G401 (cell line): ENCODE measurements around the gene CSF1. TPM values are rescaled to one million over a fixed set of nuclear protein-coding genes. Genes with fewer than 3 reads are reported as not detected.

Experiments
- DNase-seq: peaks from one replicate; pipeline ENCODE4 v3.0.0-alpha.2; 2015; ENCODE audit warnings: low spot score
- in situ Hi-C: cut with HindIII; loops from 2 replicates; pipeline ENCODE4 v1.10.0; 2016; ENCODE audit warnings: low sequenced_read_pairs, mixed read lengths
- total RNA-seq: library from RNA; depleted of rRNA; stranded (reverse); fragments of >200 nt; shearing (Covaris generic); gene quantifications from 2 replicates; pipeline ENCODE4 v1.2.3, GENCODE V29; 2014

CSF1 gene
- total RNA-seq, 1 experiment from 2014 or later: 13.4 TPM

DNA sequence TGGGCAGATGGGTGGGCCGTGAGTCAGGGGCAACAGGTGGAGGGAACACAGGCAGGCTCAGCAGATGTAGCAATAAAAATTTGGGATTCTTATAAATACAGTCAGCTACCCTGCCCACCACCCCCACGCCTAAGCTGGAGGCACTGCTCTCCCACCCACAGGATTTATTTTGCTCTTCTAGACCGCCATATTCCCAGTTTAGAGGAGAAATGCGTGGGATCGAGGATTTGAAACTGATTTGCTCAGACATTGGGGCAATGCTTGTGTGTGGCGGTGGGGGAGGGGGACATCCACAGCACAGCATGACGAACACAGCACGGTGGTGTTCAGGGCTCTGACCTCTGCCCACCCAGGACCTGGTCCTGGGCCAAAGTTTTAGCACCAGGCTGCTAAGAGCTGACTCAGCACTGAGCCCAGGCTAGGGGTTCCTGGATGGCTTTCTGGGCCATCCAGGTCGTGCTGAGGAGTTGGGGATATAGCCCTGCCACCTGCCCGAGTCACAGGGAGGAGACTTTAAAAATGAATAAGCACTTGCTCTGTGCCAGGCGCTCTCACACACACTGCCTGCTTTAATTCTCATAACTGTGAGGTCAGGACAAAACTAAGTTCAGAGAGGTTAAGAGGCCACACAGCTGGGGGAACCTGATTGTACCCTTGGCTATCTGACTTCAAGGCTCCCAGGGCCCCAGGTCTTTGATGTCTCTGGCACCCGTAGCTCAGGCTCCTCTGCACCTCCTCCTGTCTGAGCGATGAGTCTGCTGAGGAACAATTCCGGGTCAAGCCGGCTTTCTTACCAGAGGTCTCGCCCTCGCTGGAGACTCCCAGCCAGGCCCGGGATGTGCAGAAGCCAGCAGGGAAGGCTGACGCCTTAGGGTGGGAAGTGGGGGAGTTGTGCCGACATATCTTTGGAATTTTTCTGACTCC, 29.4 kb upstream of the CSF1 start:
- DNase-seq: no peak
- in situ Hi-C loops: no loop called here

GRCh38 chr1:109881906-109882287, 28.8 kb upstream of the CSF1 start:
- in situ Hi-C loops: no loop called here
- DNase-seq: no peak

DNA sequence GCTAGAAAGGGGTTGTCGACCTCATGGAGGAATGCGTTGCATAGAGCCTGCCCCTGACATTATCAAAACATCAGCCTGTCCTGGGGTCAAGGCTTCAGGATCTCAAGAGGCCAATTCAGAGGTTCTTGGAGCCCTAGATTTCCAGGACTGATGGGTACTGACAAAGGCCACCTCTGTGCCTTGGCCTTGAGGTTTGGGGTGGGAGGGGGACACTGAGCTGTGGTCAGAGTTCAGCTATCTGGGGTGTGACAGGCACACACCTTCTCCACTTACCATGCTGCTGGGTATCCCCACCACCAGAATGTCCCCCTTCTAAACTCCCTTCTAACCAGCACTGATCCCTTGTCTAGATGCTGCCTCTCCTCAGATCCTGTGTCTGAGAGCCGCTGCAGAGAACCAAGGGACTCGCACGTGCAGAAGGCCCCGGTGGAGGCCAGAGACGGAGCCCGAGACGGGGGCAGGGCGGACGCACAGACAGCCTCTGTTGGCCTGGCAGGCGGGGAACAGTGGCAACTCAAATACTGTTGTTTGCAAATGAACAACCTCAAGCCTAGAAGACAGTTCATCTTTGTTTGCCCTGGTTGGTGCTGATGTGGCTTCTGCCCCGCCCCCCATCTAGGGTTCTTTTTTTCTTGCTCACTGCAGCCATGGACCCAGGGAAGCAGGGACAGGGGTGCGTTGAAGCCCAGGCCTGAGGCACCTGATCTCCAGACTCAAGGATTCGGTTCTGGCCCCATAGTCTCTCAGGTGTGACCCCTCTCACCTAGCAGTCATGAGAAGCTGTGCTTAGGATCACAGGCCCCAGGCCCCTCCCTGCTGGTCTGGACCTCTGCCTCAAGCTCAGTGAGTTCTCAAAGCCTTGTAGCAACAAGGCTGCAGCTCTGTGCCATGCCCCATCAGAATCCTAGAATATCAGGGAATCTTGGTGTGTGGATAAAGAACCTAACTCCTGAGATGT, 28.1 kb upstream of the CSF1 start:
- no peak for DNase-seq
- in situ Hi-C loops: no loop called here

GRCh38 chr1:109883248-109883955, 27.2 kb upstream of the CSF1 start:
- in situ Hi-C loops: no loop called here

DNA sequence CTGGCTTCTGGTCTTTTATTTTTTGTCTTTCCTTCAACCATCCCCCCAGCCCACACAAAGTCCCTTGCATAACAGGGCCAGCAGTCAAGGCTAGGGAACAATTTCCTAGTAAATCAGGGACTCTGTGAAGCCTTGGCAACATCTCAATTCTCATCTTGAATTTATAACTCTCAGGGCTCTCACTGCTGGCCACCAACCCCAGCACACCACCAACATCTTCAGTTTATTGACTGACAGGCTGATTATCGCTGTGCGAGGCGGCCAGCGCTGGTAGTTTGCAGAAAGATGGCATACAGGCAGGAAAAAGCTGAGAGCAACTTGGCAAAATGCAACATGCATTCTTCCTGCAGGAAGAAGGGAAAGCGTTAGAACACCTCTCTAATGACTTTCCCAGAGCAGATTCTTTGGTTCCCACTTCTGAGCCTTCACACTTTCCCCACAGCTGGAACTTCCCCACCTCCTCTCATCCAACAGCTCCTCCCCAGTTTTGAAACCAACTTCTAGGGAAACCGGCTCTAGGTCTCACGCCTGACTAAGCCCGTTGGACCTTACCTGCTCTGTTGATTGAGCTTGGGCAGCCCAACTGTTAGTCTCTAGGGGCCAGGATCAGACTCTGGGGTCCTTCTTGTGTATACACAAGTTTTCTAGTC, 26.3 kb upstream of the CSF1 start:
- DNase-seq: no peak
- in situ Hi-C loops: no loop called here

More at GRCh38 chr1:109883248-109883955, 27.2 kb upstream of the CSF1 start:
- no peak for DNase-seq

GRCh38 chr1:109885589-109885988, 25.1 kb upstream of the CSF1 start:
- in situ Hi-C loops: no loop called here
- no peak for DNase-seq

GRCh38 chr1:109886827-109887226, 23.8 kb upstream of the CSF1 start:
- in situ Hi-C loops: no loop called here
- no peak for DNase-seq

- in situ Hi-C loops: no loop called here
- DNase-seq: no peak
These were observed 23.4 kb upstream of the CSF1 start for GRCh38 chr1:109887271-109887670.

GRCh38 chr1:109887884-109888283, 22.8 kb upstream of the CSF1 start:
- in situ Hi-C loops: no loop called here
- no peak for DNase-seq

DNA sequence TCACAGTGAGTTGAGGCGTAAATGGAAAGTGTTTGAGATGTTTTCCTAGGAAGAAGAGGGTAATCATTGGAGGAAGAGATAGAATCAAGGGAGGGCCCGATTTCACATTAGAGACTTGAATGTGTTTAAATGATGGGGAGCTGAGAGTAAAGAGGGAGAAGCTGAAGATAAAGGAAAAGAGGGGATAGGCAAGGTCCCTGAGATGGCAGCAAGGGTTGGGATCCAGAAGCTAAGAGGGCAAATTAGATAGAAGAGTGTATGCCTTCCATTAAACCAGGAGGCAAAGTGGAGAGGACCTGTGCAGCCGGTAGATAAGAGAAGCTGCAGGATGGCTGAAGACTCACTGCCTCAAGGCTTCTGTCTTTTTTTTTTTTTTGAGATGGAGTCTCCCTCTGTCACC, 21.6 kb upstream of the CSF1 start:
- no peak for DNase-seq
- in situ Hi-C loops: no loop called here

GRCh38 chr1:109890115-109890953, 20.3 kb upstream of the CSF1 start:
- in situ Hi-C loops: no loop called here
- DNase-seq: no peak

DNA sequence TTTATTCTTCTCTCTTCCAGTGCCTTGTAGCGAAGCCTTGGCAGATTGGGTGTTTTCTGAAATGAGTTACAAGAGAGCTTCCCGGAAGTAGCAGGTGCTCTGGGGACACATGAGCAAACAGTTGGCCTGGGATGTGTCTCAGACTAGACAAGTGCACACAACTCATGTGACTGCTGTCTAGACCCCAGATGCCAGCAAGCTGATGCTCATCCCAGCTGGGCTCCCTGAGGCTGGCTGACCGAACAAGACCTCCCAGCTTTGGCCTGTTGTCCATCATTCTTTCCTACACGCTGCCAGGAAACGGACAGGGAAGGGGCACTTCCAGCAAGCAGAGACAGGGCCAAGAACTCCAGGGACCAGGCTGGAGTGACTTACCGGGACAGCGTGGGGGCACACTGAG, 18.7 kb upstream of the CSF1 start:
- in situ Hi-C loops: no loop called here
- DNase-seq: no peak

- no peak for DNase-seq
- in situ Hi-C loops: no loop called here
These were observed 17.9 kb upstream of the CSF1 start for GRCh38 chr1:109892561-109893368.

DNA sequence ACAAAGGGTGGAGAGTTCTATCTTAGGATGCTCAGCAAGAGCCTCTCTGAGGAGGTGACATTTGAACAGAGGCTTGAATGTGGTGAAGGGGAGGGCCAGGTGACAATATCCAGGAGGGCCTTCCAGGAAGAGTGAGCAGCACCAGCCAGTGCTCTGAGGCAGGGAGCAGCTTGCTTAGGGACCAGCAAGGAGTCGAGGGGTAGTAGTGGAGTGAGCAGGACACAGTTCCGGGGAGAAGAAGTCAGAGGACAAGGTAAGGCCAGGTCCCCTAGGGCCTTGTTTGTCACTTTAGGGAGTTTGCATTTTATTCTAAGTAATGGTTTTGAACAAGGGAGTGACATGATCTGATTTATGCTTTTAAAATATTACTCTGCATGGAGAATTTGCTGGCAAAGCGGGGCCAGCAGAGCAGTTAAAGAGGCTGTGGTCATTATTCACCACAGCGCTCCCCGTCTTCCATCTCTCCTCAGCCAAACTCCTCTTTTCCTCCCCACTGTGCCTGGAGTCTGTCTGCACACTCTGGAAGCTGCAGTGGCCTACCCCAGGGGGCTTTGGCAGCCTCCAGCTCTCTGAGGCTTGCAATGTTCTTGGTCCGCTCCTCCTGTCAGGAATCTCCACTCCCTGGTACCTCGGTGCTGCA, 17.0 kb upstream of the CSF1 start:
- DNase-seq: no peak
- in situ Hi-C loops: no loop called here

DNA sequence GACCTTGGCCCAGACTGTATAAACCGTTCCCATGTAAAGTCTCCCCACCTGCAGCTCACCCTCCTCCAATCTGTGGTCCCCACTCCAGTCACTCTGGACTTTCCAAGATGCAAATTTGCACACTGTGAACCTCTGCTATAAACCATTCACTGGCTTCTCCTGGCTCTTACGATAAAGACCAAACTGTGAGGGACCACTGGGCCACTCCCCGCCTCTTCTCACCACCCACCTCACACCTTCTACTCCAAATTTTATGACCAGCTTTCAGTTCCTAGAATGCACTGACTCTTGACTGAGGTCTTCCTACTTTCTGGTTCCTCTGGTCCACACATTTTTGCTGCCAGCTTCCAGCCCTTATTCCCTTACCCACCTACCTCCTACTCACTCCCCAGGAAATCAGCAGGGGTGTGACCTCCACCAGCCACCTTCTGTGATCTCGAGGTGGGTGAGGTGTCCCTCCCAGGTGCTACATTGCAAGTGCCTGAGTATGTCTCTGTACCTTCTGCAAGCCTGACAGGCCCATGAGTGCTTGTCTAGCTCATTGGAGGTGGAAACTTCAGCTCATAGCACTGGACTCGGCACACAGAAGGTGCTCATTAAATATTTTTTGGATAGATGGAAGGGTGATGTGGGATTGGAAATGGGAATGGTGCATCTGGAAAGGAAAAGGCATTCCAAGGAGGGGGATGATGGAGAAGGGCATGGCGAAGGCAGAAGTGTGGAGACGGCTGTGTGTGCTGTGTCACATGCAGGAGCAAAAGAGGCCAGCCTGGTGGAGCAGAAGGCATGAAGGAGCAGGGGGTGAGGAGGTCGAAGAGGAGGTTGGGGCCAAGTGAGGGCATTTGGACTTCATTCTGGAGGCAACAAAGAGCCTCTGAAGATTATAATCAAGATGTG, 15.6 kb upstream of the CSF1 start:
- in situ Hi-C loops: no loop called here
- no peak for DNase-seq
